Caco-2 (cell line): Measurements from ENCODE around the gene AMBRA1. TPM values are rescaled to one million over a fixed set of nuclear protein-coding genes. Genes with fewer than 3 reads are reported as not detected.

Experiments
- BruUV-seq: library from RNA; stranded (reverse); fragments of 400-500 nt; replicated peaks from 2 replicates; lab custom pipeline; 2021; lab: Mats Ljungman, UMichigan
- CTCF ChIA-PET: fragments of 300-600 bp; sonication (Branson Sonifier 250); formaldehyde crosslinking; loops from one replicate; lab custom pipeline; 2022; ENCODE audit warnings: antibody characterized with exemption; lab: Charles Lee
- POLR2A ChIA-PET: fragments of 300-600 bp; sonication (Branson Sonifier 250); formaldehyde crosslinking; loops from one replicate; lab custom pipeline; 2022; ENCODE audit warnings: antibody characterized with exemption; lab: Charles Lee
- DNase-seq, 2 experiments: peaks; one replicate each; pipeline versions ENCODE4 v3.0.0 to v3.0.0-alpha.2; 2020 to 2022
- H3K27me3 ChIP-seq: replicated peaks from 2 replicates; pipeline ENCODE4 v1.6.0; 2011; ENCODE audit warnings: low read length; ENCODE audit not compliant: control insufficient read depth, insufficient read depth
- H3K36me3 ChIP-seq: 2 replicates; pipeline ENCODE4 v1.5.1; 2011; ENCODE audit warnings: low read length; ENCODE audit not compliant: control insufficient read depth, insufficient read depth
- H3K4me1 ChIP-seq: fragments of 250-450 bp; sonication (Bioruptor Pico); 2 replicates; pipeline ENCODE4 v1.5.1; 2020; ENCODE audit warnings: mild to moderate bottlenecking
- H3K4me3 ChIP-seq: 2 replicates; pipeline ENCODE4 v1.5.1; 2011; ENCODE audit warnings: low read depth, mild to moderate bottlenecking, control low read depth, low read length
- H3K9me3 ChIP-seq: fragments of 250-450 bp; sonication (Bioruptor Pico); 2 replicates; pipeline ENCODE4 v1.5.1; 2020; ENCODE audit warnings: mild to moderate bottlenecking, moderate library complexity
- H3K27ac Mint-ChIP-seq: one replicate; pipeline ENCODE4 v1.8.0; 2022; ENCODE audit warnings: mixed read lengths; ENCODE audit not compliant: unreplicated experiment
- H3K27me3 Mint-ChIP-seq: one replicate; pipeline ENCODE4 v1.8.0; 2022; ENCODE audit warnings: mixed read lengths; ENCODE audit not compliant: insufficient read depth, unreplicated experiment
- H3K36me3 Mint-ChIP-seq: one replicate; pipeline ENCODE4 v1.8.0; 2022; ENCODE audit warnings: mild to moderate bottlenecking, mixed read lengths; ENCODE audit not compliant: insufficient read depth, unreplicated experiment
- H3K4me1 Mint-ChIP-seq: one replicate; pipeline ENCODE4 v1.8.0; 2022; ENCODE audit warnings: low read depth, mixed read lengths; ENCODE audit not compliant: unreplicated experiment
- H3K4me3 Mint-ChIP-seq: one replicate; pipeline ENCODE4 v1.8.0; 2022; ENCODE audit warnings: mild to moderate bottlenecking, moderate library complexity, mixed read lengths; ENCODE audit not compliant: unreplicated experiment
- H3K9me3 Mint-ChIP-seq: one replicate; pipeline ENCODE4 v1.8.0; 2022; ENCODE audit warnings: mixed read lengths; ENCODE audit not compliant: unreplicated experiment
- intact Hi-C: fragments of 100-400 bp; cut with micrococcal nuclease; formaldehyde crosslinking; loops from one replicate; pipeline ENCODE4 v1.10.0; 2022; ENCODE audit not compliant: unreplicated experiment
- total RNA-seq: library from RNA; stranded (reverse); gene quantifications from 2 replicates; pipeline ENCODE4 v1.2.3, GENCODE V29; 2022
- TF ChIP-seq, protein P1 (sequence below), 2 experiments: fragments of 200-600 bp in 1 of 2; IDR thresholded peaks; 1 replicate in 1 of 2; 2 replicates in 1 of 2; pipeline versions ENCODE4 v1.5.1 to v1.8.0; 2011 to 2022; ENCODE audit warnings: antibody characterized with exemption in 1 of 2, control low read depth in 1 of 2, inconsistent platforms in 1 of 2, low read depth in 1 of 2, low read length in 1 of 2, mild to moderate bottlenecking in 1 of 2, moderate library complexity in 1 of 2; ENCODE audit not compliant: insufficient read depth in 1 of 2, severe bottlenecking in 1 of 2, unreplicated experiment in 1 of 2

Gene AMBRA1
- total RNA-seq, 1 experiment from 2014 or later = 48.1 TPM

DNA sequence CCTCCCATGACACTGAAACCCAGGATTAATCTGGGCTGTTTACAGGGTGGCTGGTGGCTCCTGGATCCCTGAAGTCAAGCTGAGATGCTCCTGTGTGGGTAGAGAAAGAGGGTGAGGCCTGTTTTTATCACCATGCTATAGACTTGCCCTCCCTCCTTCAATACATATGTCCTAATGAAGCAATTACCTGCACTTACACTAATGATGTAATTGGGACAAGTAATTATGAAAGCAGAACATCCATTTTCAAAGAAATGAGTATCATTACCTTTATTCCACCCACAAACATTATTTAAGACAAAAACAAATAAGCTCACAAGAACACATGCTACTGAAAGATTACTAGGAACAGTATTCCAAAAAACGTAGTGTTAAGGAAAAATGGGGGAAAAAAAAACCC, 138.0 kb downstream of the AMBRA1 start:
- peaks cover 15% of the 10 kb centered on the region for H3K36me3 Mint-ChIP-seq
- H3K27me3 Mint-ChIP-seq = no peaks in the 10 kb centered on the region
- H3K4me3 ChIP-seq = no peak overlapping the region
- ChIA-PET POLR2A (no interaction called here), CTCF (no interaction called here)
- H3K27me3 ChIP-seq = no peaks in the 10 kb centered on the region
- no peaks in the 10 kb centered on the region for H3K4me1 ChIP-seq
- no peak overlapping the region for H3K27ac Mint-ChIP-seq
- TF ChIP-seq, protein P1, sequence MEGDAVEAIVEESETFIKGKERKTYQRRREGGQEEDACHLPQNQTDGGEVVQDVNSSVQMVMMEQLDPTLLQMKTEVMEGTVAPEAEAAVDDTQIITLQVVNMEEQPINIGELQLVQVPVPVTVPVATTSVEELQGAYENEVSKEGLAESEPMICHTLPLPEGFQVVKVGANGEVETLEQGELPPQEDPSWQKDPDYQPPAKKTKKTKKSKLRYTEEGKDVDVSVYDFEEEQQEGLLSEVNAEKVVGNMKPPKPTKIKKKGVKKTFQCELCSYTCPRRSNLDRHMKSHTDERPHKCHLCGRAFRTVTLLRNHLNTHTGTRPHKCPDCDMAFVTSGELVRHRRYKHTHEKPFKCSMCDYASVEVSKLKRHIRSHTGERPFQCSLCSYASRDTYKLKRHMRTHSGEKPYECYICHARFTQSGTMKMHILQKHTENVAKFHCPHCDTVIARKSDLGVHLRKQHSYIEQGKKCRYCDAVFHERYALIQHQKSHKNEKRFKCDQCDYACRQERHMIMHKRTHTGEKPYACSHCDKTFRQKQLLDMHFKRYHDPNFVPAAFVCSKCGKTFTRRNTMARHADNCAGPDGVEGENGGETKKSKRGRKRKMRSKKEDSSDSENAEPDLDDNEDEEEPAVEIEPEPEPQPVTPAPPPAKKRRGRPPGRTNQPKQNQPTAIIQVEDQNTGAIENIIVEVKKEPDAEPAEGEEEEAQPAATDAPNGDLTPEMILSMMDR (IDR thresholded peaks at IDR 0.05; ENCODE audit: insufficient read depth in 1 of 2, low read depth in 1 of 2, low read length in 1 of 2, severe bottlenecking in 1 of 2, unreplicated experiment in 1 of 2) = no peak
- DNase-seq = no peak
- peaks cover 6% of the 10 kb centered on the region for H3K4me1 Mint-ChIP-seq
- no peak overlapping the region for H3K4me3 Mint-ChIP-seq
- no peaks in the 10 kb centered on the region for H3K9me3 ChIP-seq
- H3K9me3 Mint-ChIP-seq = no peaks in the 10 kb centered on the region
- no peaks in the 10 kb centered on the region for H3K36me3 ChIP-seq
- no TSS peak for BruUV-seq
- intact Hi-C loops = no loop called here

DNA sequence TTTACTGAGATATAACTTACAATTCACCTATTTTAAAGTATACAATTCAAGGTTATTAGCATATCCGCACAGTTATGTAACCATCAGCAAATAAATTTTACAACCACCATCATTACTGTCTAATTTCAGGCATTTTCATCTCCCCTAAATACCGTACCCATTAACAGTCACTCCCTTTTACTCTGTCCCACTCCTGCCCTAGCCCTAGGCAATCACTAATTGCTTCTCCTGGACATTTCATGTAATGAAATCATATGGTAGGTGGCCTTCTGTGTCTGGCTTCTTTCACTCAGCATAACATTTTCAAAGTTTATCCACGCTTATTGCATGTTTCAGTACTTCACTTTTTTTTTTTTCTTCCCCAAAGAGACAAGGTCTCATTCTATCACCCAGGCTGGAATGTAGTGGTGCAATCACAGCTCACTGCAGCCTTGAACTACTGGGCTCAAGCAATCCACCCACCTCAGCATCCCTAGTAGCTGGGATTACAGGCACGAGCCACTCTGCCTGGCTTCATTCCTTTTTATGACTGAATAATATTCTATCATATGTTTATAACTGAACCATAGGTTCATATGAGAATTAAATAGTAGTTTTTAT, 140.8 kb downstream of the AMBRA1 start:
- no TSS peak for BruUV-seq
- no peak overlapping the region for H3K27ac Mint-ChIP-seq
- H3K36me3 ChIP-seq = no peaks in the 10 kb centered on the region
- H3K36me3 Mint-ChIP-seq = peaks cover 15% of the 10 kb centered on the region
- H3K27me3 Mint-ChIP-seq = no peaks in the 10 kb centered on the region
- no peaks in the 10 kb centered on the region for H3K9me3 ChIP-seq
- no peak overlapping the region for H3K4me3 Mint-ChIP-seq
- ChIA-PET CTCF (no interaction called here), POLR2A (no interaction called here)
- no peaks in the 10 kb centered on the region for H3K4me1 ChIP-seq
- peaks cover 6% of the 10 kb centered on the region for H3K4me1 Mint-ChIP-seq
- no peak overlapping the region for H3K4me3 ChIP-seq
- no peak for DNase-seq
- TF ChIP-seq, protein P1 (IDR thresholded peaks at IDR 0.05; ENCODE audit: insufficient read depth in 1 of 2, low read depth in 1 of 2, low read length in 1 of 2, severe bottlenecking in 1 of 2, unreplicated experiment in 1 of 2) = no peak
- intact Hi-C loops = no loop called here
- no peaks in the 10 kb centered on the region for H3K27me3 ChIP-seq
- no peaks in the 10 kb centered on the region for H3K9me3 Mint-ChIP-seq

DNA sequence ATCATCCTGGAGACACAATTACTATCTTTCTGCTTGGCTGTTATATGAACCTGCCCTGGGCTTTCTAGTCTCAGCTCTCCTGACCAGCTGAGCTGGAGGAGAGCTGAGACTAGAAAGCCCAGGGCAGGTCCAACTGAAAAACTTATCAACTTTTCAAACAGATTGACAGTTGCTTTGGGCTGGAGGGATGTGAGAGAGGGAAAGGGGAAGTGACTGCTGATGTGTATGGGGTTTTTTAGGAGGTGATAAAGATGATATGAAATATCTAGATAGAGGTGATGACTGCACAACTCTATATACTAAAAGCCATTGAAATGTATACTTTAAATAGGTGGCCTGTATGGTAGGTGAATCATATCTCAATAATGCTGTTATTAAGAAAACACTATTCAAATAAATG, 142.1 kb downstream of the AMBRA1 start:
- peaks cover 10% of the 10 kb centered on the region for H3K36me3 Mint-ChIP-seq
- H3K27ac Mint-ChIP-seq = no peak overlapping the region
- H3K4me3 Mint-ChIP-seq = no peak overlapping the region
- Histone ChIP-seq H3K27me3 (no peaks in the 10 kb centered on the region), H3K4me1 (no peaks in the 10 kb centered on the region), H3K36me3 (no peaks in the 10 kb centered on the region), H3K9me3 (no peaks in the 10 kb centered on the region), H3K4me3 (no peak overlapping the region)
- H3K9me3 Mint-ChIP-seq = no peaks in the 10 kb centered on the region
- H3K27me3 Mint-ChIP-seq = no peaks in the 10 kb centered on the region
- intact Hi-C loops = no loop called here
- no TSS peak for BruUV-seq
- CTCF ChIA-PET = interaction anchor here (0.6 to 1.1 kb wide), 2 partner anchors 60 to 145 kb away, joined by 3 read pairs; partner anchors contain the start of gene CHRM4
- peaks cover 6% of the 10 kb centered on the region for H3K4me1 Mint-ChIP-seq
- POLR2A ChIA-PET = interaction anchor here (0.5 kb wide), 1 partner anchor 157 kb away, joined by 3 read pairs; no protein-coding TSS in a partner anchor
- TF ChIP-seq, protein P1 (IDR thresholded peaks at IDR 0.05; ENCODE audit: insufficient read depth in 1 of 2, low read depth in 1 of 2, low read length in 1 of 2, severe bottlenecking in 1 of 2, unreplicated experiment in 1 of 2) = no peak
- no peak for DNase-seq
